ENCODE results near the gene PDIA5.
A peak's percentile ranks its signal among the peaks of the same experiment; 100 is the strongest.

The PDIA5 gene

GRCh38 chr3:123180791-123181190, 114.0 kb downstream of the PDIA5 start:
- H3K18ac ChIP-seq (ENCODE audit: low read depth in 1 of 2, low read length in 2 of 2), result no peak overlapping the region
- H3K27me3 ChIP-seq (ENCODE audit: control insufficient read depth in 1 of 2, insufficient read depth in 1 of 2, low read length in 2 of 2), result no peaks in the 10 kb centered on the region
- H3K4me2 ChIP-seq (ENCODE audit: low read length, poor library complexity, severe bottlenecking), result no peak overlapping the region
- no peak overlapping the region for H4K91ac ChIP-seq (ENCODE audit: low read length)
- no peaks in the 10 kb centered on the region for H3K36me3 ChIP-seq (ENCODE audit: control insufficient read depth in 1 of 2, insufficient read depth in 2 of 2, low read depth in 1 of 2, low read length in 2 of 2)
- no peak overlapping the region for H4K8ac ChIP-seq (ENCODE audit: low read length)
- H2AK5ac ChIP-seq (ENCODE audit: low read length, severe bottlenecking), result no peak overlapping the region
- no peak overlapping the region for H3K9ac ChIP-seq (ENCODE audit: low read length)
- no peak overlapping the region for H3K4ac ChIP-seq (ENCODE audit: low read depth in 1 of 2, low read length in 2 of 2)
- H2AFZ ChIP-seq (ENCODE audit: low read depth, low read length), result no peak overlapping the region
- WGBS, result 96% methylated on average over 3 of the region's 5 CpGs
- no peak overlapping the region for H2BK15ac ChIP-seq (ENCODE audit: low read depth, poor library complexity, severe bottlenecking)
- H3K27ac ChIP-seq (ENCODE audit: low read length, poor library complexity, severe bottlenecking), result no peak overlapping the region
- H2BK120ac ChIP-seq (ENCODE audit: low read depth, low read length), result no peak overlapping the region
- no peak for DNase-seq
- H3K79me1 ChIP-seq (replicated peaks; ENCODE audit: low read length, poor library complexity, severe bottlenecking), result no peaks in the 10 kb centered on the region
- no peak overlapping the region for H2BK12ac ChIP-seq (ENCODE audit: low read length in 2 of 2)
- H3K4me1 ChIP-seq (ENCODE audit: control insufficient read depth, insufficient read depth, low read depth, low read length), result no peaks in the 10 kb centered on the region
- no peak overlapping the region for H3K23ac ChIP-seq (ENCODE audit: low read length in 2 of 2)
- no peaks in the 10 kb centered on the region for H3K9me3 ChIP-seq (ENCODE audit: control insufficient read depth, low read length)
- H3K14ac ChIP-seq (ENCODE audit: low read length in 2 of 2), result no peak overlapping the region
- no peak overlapping the region for H2BK5ac ChIP-seq (ENCODE audit: low read depth, low read length, poor library complexity, severe bottlenecking)
- H3K4me3 ChIP-seq (ENCODE audit: insufficient read depth in 1 of 2, low read depth in 1 of 2, low read length in 2 of 2), result no peak overlapping the region

- H2BK15ac ChIP-seq (ENCODE audit: low read depth, poor library complexity, severe bottlenecking), result no peak overlapping the region
- no peak overlapping the region for H3K18ac ChIP-seq (ENCODE audit: low read depth in 1 of 2, low read length in 2 of 2)
- H3K23ac ChIP-seq (ENCODE audit: low read length in 2 of 2), result no peak overlapping the region
- H3K4ac ChIP-seq (ENCODE audit: low read depth in 1 of 2, low read length in 2 of 2), result no peak overlapping the region
- no peak overlapping the region for H3K14ac ChIP-seq (ENCODE audit: low read length in 2 of 2)
- H3K27ac ChIP-seq (ENCODE audit: low read length, poor library complexity, severe bottlenecking), result no peak overlapping the region
- no peak for DNase-seq
- no peaks in the 10 kb centered on the region for H3K27me3 ChIP-seq (ENCODE audit: control insufficient read depth in 1 of 2, insufficient read depth in 1 of 2, low read length in 2 of 2)
- H2AFZ ChIP-seq (ENCODE audit: low read depth, low read length), result no peak overlapping the region
- H2BK12ac ChIP-seq (ENCODE audit: low read length in 2 of 2), result no peak overlapping the region
- peak overlapping the region; percentile 24 for H3K9ac ChIP-seq (ENCODE audit: low read length)
- no peak overlapping the region for H4K91ac ChIP-seq (ENCODE audit: low read length)
- H3K9me3 ChIP-seq (ENCODE audit: control insufficient read depth, low read length), result no peaks in the 10 kb centered on the region
- no peaks in the 10 kb centered on the region for H3K79me1 ChIP-seq (replicated peaks; ENCODE audit: low read length, poor library complexity, severe bottlenecking)
- peaks cover 0 to 4% of the 10 kb centered on the region in 2 experiments for H3K36me3 ChIP-seq (ENCODE audit: control insufficient read depth in 1 of 2, insufficient read depth in 2 of 2, low read depth in 1 of 2, low read length in 2 of 2)
- H3K4me3 ChIP-seq (ENCODE audit: insufficient read depth in 1 of 2, low read depth in 1 of 2, low read length in 2 of 2), result no peak overlapping the region
- no peaks in the 10 kb centered on the region for H3K4me1 ChIP-seq (ENCODE audit: control insufficient read depth, insufficient read depth, low read depth, low read length)
- H2BK120ac ChIP-seq (ENCODE audit: low read depth, low read length), result no peak overlapping the region
- H3K4me2 ChIP-seq (ENCODE audit: low read length, poor library complexity, severe bottlenecking), result no peak overlapping the region
- no peak overlapping the region for H2BK5ac ChIP-seq (ENCODE audit: low read depth, low read length, poor library complexity, severe bottlenecking)
- 97% methylated on average over 2 of the region's 2 CpGs for WGBS
- H4K8ac ChIP-seq (ENCODE audit: low read length), result no peak overlapping the region
- H2AK5ac ChIP-seq (ENCODE audit: low read length, severe bottlenecking), result no peak overlapping the region
These were observed 119.9 kb downstream of the PDIA5 start for GRCh38 chr3:123186695-123187094.

GRCh38 chr3:123188058-123188457, 121.2 kb downstream of the PDIA5 start:
- no peak overlapping the region for H2BK12ac ChIP-seq (ENCODE audit: low read length in 2 of 2)
- H3K23ac ChIP-seq (ENCODE audit: low read length in 2 of 2), result no peak overlapping the region
- no peaks in the 10 kb centered on the region for H3K9me3 ChIP-seq (ENCODE audit: control insufficient read depth, low read length)
- no peaks in the 10 kb centered on the region for H3K27me3 ChIP-seq (ENCODE audit: control insufficient read depth in 1 of 2, insufficient read depth in 1 of 2, low read length in 2 of 2)
- no peak overlapping the region for H3K4ac ChIP-seq (ENCODE audit: low read depth in 1 of 2, low read length in 2 of 2)
- no peak overlapping the region for H2BK120ac ChIP-seq (ENCODE audit: low read depth, low read length)
- no peak overlapping the region for H4K91ac ChIP-seq (ENCODE audit: low read length)
- H3K79me1 ChIP-seq (replicated peaks; ENCODE audit: low read length, poor library complexity, severe bottlenecking), result no peaks in the 10 kb centered on the region
- H3K18ac ChIP-seq (ENCODE audit: low read depth in 1 of 2, low read length in 2 of 2), result no peak overlapping the region
- H3K27ac ChIP-seq (ENCODE audit: low read length, poor library complexity, severe bottlenecking), result no peak overlapping the region
- WGBS, result 98% methylated on average over 4 of the region's 6 CpGs
- no peak overlapping the region for H2BK5ac ChIP-seq (ENCODE audit: low read depth, low read length, poor library complexity, severe bottlenecking)
- H3K14ac ChIP-seq (ENCODE audit: low read length in 2 of 2), result no peak overlapping the region
- no peak overlapping the region for H2AFZ ChIP-seq (ENCODE audit: low read depth, low read length)
- H2AK5ac ChIP-seq (ENCODE audit: low read length, severe bottlenecking), result no peak overlapping the region
- H3K9ac ChIP-seq (ENCODE audit: low read length), result no peak overlapping the region
- H2BK15ac ChIP-seq (ENCODE audit: low read depth, poor library complexity, severe bottlenecking), result no peak overlapping the region
- no peak overlapping the region for H3K4me2 ChIP-seq (ENCODE audit: low read length, poor library complexity, severe bottlenecking)
- H4K8ac ChIP-seq (ENCODE audit: low read length), result no peak overlapping the region
- peaks cover 0 to 4% of the 10 kb centered on the region in 2 experiments for H3K36me3 ChIP-seq (ENCODE audit: control insufficient read depth in 1 of 2, insufficient read depth in 2 of 2, low read depth in 1 of 2, low read length in 2 of 2)
- H3K4me3 ChIP-seq (ENCODE audit: insufficient read depth in 1 of 2, low read depth in 1 of 2, low read length in 2 of 2), result no peak overlapping the region
- no peaks in the 10 kb centered on the region for H3K4me1 ChIP-seq (ENCODE audit: control insufficient read depth, insufficient read depth, low read depth, low read length)
- no peak for DNase-seq

GRCh38 chr3:123193448-123194101, 126.8 kb downstream of the PDIA5 start:
- no peaks in the 10 kb centered on the region for H3K27me3 ChIP-seq (ENCODE audit: control insufficient read depth in 1 of 2, insufficient read depth in 1 of 2, low read length in 2 of 2)
- no peak for DNase-seq
- H3K4me1 ChIP-seq (ENCODE audit: control insufficient read depth, insufficient read depth, low read depth, low read length), result no peaks in the 10 kb centered on the region
- H3K4me2 ChIP-seq (ENCODE audit: low read length, poor library complexity, severe bottlenecking), result no peak overlapping the region
- H3K4me3 ChIP-seq (ENCODE audit: insufficient read depth in 1 of 2, low read depth in 1 of 2, low read length in 2 of 2), result no peak overlapping the region
- no peak overlapping the region for H4K91ac ChIP-seq (ENCODE audit: low read length)
- H3K23ac ChIP-seq (ENCODE audit: low read length in 2 of 2), result no peak overlapping the region
- no peak overlapping the region for H4K8ac ChIP-seq (ENCODE audit: low read length)
- no peak overlapping the region for H3K14ac ChIP-seq (ENCODE audit: low read length in 2 of 2)
- no peak overlapping the region for H2BK15ac ChIP-seq (ENCODE audit: low read depth, poor library complexity, severe bottlenecking)
- H3K36me3 ChIP-seq (ENCODE audit: control insufficient read depth in 1 of 2, insufficient read depth in 2 of 2, low read depth in 1 of 2, low read length in 2 of 2), result no peaks in the 10 kb centered on the region
- no peak overlapping the region for H2AFZ ChIP-seq (ENCODE audit: low read depth, low read length)
- WGBS, result 93% methylated on average over 3 of the region's 5 CpGs
- H2BK120ac ChIP-seq (ENCODE audit: low read depth, low read length), result no peak overlapping the region
- no peaks in the 10 kb centered on the region for H3K79me1 ChIP-seq (replicated peaks; ENCODE audit: low read length, poor library complexity, severe bottlenecking)
- H3K27ac ChIP-seq (ENCODE audit: low read length, poor library complexity, severe bottlenecking), result no peak overlapping the region
- H2BK12ac ChIP-seq (ENCODE audit: low read length in 2 of 2), result no peak overlapping the region
- H3K9me3 ChIP-seq (ENCODE audit: control insufficient read depth, low read length), result peaks cover 6% of the 10 kb centered on the region
- no peak overlapping the region for H3K9ac ChIP-seq (ENCODE audit: low read length)
- H2BK5ac ChIP-seq (ENCODE audit: low read depth, low read length, poor library complexity, severe bottlenecking), result no peak overlapping the region
- H3K18ac ChIP-seq (ENCODE audit: low read depth in 1 of 2, low read length in 2 of 2), result no peak overlapping the region
- H3K4ac ChIP-seq (ENCODE audit: low read depth in 1 of 2, low read length in 2 of 2), result no peak overlapping the region
- no peak overlapping the region for H2AK5ac ChIP-seq (ENCODE audit: low read length, severe bottlenecking)

All from mesenchymal stem cell (in vitro differentiated cells and primary cell).